Midbrain (tissue), 1 donor: Measurements from ENCODE around the gene KCNJ6.
A peak's percentile ranks its signal among the peaks of the same experiment; 100 is the strongest.
"Not testable (repeated sequence)": the region's sequence is repeated elsewhere in the genome, so short reads cannot be mapped to it uniquely, and the experiment has no call there.

Source experiments
- DNase-seq: peaks from one replicate; lab custom pipeline; 2025; lab: John Stamatoyannopoulos, UW

Gene KCNJ6

DNA sequence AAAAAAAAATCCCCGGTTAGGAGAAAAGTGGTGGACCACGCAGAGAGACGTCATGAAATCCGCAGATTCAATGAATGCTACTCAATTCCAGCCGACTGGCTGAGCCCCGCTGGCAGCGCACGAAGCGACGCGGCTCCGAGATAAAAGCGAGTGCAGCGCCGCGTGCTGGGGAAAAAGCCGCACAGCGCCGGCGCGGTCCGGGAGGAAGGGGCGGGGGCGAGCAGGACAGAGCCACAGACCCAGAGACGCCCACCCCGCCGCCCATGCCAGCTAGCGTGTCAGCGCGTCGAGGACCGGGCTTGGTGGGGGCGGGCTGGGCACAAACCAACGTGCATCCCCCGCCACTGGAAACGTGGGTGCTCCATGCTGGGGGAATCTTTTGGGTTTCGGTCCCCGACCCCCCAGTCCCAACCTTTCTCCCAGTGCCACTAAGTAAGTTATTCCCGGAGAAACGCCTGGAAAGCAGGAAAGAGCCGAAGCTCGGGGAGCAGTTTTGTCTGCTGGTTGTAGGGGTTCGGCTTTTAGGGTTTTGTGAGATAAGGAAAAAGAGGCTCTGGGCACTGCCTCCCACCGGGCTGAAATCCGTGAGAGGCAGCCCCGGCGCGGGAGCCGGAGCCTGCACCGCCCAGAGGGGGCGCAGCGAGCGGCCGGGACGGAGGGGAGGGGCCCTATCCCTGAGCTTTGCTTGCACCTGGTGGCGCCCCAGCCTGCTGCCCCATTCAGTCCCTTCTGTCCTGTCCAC lies at the start of gene KCNJ6:
Gene KCNJ6, minus strand, starts transcription at position 148 of the 742 bp plus-strand sequence. CDS start 75,775 bp downstream, outside the sequence.
- DNase-seq: peak; percentile 40

GRCh38 chr21:37965088-37965805 lies 49.0 kb upstream of the KCNJ6 start:
- DNase-seq: no peak

DNA sequence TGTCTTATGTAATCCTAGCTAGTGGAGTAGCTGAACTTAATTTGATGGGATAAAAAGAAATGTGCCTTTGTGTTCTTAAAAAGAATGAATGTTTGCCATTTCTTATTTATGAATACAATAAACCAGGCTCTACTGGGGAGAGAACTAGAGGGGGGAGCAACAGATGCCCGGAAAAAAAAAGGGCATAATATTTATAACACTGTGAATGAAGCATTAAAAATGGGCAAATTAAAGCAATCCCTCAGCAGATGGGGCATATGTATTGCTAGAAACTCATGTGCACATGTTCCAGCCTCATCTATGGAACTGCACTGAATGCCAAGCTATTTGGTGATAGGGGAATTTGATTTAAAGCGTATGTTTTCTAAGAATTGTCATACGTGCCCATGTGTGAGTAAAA lies 42.3 kb upstream of the KCNJ6 start:
- DNase-seq: no peak

GRCh38 chr21:37956772-37957171 lies 40.5 kb upstream of the KCNJ6 start:
- no peak for DNase-seq

DNA sequence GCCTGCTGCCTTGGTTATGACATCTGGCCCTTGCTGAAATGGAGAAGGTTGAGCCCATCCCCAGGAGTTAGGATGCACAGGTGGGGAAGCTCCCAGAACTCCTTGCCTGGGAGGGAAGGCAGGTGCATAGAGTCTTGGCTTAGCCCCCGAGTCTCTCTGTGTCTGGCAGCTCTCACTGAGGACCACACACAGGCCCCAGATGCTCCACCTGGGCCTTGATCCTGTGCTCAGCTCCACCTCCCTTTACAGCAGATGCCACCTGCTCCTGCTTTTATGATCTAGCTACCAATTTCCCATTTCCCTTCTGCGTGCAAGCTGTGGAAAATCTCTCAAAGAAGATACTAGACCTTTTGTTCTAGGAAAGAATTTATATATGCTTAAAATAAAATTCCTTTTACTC lies 28.8 kb upstream of the KCNJ6 start:
- no peak for DNase-seq

- no peak for DNase-seq
Measured at GRCh38 chr21:37944496-37944895, 28.2 kb upstream of the KCNJ6 start.

- no peak for DNase-seq
Measured at GRCh38 chr21:37940691-37941090, 24.4 kb upstream of the KCNJ6 start.

GRCh38 chr21:37939838-37940237 lies 23.6 kb upstream of the KCNJ6 start:
- DNase-seq: no peak

- DNase-seq: no peak
Measured at GRCh38 chr21:37939251-37939650, 23.0 kb upstream of the KCNJ6 start.

DNA sequence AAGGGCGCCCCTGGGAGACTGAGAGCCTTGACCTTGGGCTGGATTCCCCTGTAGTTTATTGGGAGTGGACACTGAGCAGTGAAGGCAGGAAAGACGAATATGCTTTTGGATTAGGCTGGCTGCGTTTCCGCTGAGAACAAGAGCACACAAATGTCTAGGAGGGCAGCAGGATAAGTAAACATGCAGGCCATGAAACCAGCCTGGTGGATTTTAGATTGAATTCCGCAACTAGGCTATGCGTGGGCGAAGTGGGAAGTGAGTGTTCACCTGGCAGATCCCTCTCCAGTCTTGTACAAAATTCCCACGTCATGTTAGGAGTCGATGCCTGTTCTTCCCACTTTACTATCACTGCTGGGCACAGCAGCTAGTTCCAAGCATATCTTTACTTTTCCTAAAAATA lies 21.4 kb upstream of the KCNJ6 start:
- DNase-seq: no peak

DNA sequence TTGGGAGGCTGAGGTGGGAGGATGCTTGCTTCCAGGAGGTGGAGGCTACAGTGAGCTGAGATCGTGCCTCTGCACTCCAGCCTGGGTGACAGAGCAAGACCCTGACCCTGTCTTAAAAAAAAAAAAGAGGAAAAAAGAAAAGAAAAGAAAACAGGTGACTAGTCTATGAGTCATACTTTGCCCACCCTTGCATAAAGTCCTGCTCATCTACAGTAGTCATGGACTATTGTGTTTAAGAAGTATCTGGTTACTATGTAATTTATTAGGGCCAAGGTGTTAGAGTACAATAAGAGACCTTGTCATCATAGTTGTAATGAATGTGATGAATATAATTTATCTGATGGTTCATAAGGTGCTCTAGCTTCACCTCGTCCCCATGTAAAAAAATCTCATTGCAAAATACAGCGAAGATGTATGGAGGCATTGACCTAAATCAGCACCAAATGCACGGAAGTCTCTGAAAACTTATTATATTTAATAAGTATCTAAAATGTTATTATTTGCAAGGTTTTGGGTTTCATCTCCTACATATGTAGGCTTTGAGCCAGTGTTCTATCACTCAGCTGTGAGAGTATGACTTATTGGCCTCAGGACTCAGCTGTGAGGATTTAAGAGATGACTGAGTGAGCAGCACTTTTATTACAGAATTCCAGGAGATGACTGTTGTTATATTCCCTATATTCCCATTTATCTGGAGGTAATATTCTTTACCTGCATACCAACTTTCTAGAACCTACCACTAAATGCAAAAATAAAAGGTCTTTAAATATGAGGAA lies 19.9 kb upstream of the KCNJ6 start:
- no peak for DNase-seq

DNA sequence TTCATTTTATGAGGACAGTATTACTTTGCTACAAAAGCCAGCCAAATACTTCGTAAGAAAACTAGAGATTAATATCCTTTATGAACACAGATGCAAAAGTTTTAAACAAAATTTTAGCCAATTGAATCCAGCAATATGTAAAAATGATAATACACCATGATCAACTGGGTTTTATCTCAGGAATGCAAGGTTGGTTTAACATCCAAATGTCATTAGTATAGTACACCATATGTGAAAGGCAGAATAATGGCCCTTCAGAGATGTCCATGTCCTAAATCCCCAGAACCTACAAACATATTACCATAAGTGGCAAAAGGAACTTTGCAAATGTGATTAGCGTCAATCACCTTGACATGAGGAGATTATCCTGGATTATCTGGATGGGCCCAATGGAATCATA lies 16.7 kb upstream of the KCNJ6 start:
- no peak for DNase-seq

- DNase-seq: no peak
Measured at GRCh38 chr21:37927711-37928110, 11.5 kb upstream of the KCNJ6 start.

DNA sequence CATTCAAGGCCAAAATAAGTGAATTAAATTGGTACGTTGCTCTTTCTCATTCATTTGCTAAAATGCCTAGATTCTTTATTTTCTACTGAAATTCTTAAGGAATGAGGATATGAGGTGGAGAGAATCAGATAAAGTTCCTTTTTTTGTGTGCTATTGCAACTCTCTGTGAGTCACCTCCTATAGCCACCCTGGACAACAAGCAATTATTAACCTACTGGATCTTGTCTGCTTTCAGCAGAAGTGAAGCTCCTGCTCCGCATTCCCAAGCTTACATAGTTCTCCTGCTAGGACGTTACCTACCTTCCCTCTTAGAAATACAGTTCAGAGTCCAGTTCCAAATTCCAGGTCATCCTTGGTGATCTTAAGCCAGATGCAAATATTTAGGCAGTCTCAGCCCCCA lies 4.8 kb upstream of the KCNJ6 start:
- DNase-seq: no peak

GRCh38 chr21:37920302-37920701 lies 4.0 kb upstream of the KCNJ6 start:
- DNase-seq: not testable (repeated sequence)

DNA sequence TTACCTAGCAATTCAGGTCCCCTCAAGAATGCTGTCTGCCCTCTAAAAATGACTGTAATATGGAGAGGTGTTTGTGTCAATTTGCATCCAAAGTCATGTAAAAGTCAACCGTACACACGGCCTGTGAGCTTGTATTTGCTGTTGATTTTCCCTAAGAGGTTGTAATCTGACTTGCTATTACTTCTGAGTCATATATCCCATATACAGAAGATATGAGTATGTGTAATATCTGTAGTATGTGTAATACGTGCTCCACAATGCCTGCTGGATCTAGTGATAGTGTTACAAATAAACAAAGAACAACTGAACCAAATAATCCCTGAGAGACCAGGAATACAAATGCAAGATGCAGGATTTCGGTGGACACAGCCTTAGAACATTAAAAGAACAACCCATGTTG lies 1.4 kb upstream of the KCNJ6 start:
- no peak for DNase-seq

DNA sequence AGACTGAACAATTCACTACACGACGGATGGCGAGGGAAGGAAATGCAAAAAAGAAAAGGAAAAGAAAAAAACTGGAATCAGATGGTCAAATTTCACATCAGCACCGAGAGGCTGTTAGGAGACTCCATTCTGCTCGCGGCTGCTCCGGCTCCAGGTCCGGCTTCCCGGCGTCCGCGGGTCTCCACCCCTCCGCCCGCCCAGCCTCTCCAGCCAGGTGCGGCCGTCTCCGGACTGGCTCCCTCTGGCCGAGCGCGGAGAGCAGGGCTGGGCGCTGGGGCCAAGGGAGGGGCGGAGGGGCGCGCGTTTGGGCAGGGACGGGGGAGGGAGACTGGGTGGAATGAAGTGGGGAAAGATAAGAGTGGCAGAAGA lies 332 bp downstream of the KCNJ6 start:
- DNase-seq: no peak

DNA sequence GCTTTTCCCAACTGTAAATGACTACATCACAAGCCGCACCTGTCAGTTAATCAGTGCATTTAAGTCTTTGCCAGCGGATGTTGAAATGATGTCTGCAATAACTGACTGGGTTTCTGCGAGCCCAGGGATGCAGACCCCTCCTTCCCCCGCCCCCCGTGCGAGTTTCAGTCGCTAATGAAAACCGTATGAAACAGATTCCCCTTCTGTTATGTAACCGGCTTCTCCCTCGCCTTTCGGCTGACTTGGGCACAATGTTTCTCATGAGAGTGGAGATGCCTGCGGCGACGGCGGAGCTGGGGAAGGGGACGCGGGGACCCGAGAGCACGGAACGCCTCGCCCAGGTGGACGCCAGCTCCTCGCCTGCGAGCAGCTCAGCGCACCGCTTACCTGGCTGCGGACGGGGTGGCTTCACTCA lies 753 bp downstream of the KCNJ6 start:
- no peak for DNase-seq

DNA sequence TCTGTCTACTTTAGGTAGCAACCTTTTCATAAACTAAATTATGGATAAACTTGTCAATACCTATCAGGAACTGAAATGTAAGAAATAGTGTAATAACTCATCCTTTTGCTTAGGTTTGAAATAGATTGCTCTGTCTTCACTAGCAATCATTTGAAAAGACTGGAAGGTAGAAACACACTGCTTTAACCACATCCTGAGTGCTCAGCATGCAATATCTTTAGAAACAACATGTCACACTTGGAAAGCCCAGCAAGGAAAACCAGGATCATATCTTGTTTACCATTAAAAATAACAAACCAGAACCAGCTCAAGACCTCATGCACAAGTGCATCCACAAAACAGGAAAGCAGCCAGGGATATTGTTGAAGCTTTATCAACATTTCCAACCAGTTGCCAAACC lies 3.6 kb downstream of the KCNJ6 start:
- no peak for DNase-seq

- DNase-seq: no peak
Measured at GRCh38 chr21:37909936-37910335, 6.3 kb downstream of the KCNJ6 start.

DNA sequence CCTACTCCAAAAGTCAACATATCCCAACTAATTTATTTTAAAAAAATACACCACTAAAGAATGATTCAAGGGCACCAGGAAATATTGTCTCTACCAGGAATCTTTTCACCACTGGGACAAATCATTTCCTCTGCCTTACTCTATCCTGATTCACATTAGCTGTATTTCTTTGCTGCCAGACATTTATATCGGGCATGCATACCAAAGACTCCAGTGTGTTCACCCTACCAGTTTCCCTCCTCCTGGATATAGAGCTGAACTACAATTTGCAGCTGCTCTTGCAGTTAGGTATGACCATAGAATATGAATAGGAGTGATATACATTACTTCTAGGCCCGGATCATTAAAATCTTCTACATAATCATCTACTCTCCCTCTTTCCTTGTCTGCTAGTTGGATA lies 7.6 kb downstream of the KCNJ6 start:
- no peak for DNase-seq

DNA sequence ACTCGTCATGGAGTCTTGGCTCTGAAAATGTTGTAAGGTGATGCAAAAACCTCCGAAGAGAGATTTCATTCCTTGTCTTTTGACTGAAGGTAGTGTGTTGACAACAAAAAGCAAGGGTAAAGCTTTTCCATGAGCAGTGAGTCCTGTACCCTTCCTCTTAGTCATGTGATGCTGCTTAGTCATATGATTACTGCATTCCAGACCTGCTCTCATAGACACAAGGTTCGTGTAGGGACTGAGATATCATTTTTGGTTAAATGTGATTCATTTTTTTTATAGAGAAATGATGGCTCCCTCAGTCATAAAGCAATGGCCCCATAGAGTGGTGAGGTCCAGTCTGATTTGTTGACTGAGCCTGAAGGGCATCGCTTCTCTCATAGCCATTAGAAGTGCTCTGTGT lies 9.2 kb downstream of the KCNJ6 start:
- DNase-seq: no peak

DNA sequence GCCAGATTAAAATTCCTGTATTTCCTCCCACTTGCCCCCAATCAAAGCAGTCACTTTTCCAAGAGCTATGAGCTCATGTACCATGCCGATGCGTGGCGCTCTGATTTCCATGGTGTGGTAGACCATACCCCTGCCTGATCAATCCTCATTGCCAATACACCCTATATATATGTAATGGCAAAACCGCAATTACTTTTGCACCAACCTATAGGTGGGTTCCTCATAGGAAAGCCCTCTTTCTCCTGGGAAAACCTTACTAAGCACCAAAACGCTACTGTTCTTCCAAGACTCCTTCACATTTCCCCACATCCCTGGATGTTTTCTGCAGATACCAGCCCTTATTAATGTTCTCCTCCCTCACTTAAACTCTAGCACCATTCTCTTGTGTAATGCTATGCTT lies 11.0 kb downstream of the KCNJ6 start:
- no peak for DNase-seq
